Omental fat pad (tissue), 4 donors: ENCODE results near the gene ZNF785. TPM values are rescaled to one million over a fixed set of nuclear protein-coding genes. Genes with fewer than 3 reads are reported as not detected.

ENCODE experiments used
- ATAC-seq: fragments of 150-250 bp; one replicate; pipeline ENCODE4 v1.9.1; 2016; ENCODE audit warnings: mild to moderate bottlenecking, moderate library complexity; ENCODE audit not compliant: low FRiP score
- DNase-seq: peaks from one replicate; pipeline ENCODE4 v3.0.0-alpha.2; 2019; ENCODE audit warnings: low spot score
- total RNA-seq, 4 donors: library from RNA; depleted of rRNA; stranded (reverse); fragments of >200 nt; gene quantifications; one replicate each; pipeline ENCODE4 v1.1.0, GENCODE V29; 2016
- TF ChIP-seq, protein P1 (sequence below), 3 donors: fragments of 450-650 bp; IDR thresholded peaks; one replicate each; pipeline ENCODE4 v1.5.1; 2016 to 2017; ENCODE audit warnings: antibody characterized with exemption in 3 of 3, mild to moderate bottlenecking in 3 of 3, moderate library complexity in 2 of 3

Gene ZNF785
- total RNA-seq, 4 donors from 2014 or later: 4.5 to 12.1 (median 8.1) TPM

DNA sequence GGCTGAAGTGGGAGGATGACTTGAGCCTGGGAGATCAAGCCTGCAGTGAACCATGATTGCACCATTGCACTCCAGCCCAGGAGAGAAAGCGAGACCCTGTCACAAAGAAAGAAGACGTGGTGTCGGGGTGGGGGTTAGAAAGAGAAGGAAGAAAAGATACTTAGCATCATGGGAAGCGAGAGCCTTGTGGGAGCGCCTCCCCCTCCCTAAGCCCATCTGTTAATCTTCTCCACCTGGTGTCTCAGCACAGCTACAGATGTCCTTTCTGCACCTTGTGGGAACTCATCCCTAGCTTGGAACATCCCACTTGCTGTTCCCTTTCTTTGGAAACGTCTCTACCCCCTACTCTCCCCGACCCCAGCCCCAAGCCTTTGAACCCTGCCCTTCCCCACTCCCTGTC lies 20.0 kb downstream of the ZNF785 start:
- TF ChIP-seq, protein P1, sequence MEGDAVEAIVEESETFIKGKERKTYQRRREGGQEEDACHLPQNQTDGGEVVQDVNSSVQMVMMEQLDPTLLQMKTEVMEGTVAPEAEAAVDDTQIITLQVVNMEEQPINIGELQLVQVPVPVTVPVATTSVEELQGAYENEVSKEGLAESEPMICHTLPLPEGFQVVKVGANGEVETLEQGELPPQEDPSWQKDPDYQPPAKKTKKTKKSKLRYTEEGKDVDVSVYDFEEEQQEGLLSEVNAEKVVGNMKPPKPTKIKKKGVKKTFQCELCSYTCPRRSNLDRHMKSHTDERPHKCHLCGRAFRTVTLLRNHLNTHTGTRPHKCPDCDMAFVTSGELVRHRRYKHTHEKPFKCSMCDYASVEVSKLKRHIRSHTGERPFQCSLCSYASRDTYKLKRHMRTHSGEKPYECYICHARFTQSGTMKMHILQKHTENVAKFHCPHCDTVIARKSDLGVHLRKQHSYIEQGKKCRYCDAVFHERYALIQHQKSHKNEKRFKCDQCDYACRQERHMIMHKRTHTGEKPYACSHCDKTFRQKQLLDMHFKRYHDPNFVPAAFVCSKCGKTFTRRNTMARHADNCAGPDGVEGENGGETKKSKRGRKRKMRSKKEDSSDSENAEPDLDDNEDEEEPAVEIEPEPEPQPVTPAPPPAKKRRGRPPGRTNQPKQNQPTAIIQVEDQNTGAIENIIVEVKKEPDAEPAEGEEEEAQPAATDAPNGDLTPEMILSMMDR (IDR thresholded peaks at IDR 0.05): no peak
- DNase-seq (no peak), ATAC-seq (no peak)

DNA sequence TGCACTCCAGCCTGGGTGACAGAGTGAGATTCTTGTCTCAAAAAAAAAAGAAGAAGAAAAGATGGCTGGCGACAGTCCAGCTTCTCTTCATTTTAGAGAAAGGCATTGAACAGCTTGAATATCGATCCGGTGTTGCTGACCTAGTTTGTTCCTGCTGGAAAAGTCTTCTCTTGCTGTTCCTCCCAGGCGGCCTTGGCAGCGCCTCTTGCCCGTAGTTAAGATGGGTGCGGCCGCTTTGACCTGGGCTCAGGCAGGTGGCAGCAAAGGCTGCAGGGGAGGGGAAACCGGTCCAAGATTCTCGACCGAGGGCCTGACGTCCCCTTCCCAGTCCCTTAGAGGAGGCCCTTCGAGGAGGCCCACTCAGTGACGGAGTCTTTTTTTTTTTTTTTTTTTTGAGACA lies 23.5 kb downstream of the ZNF785 start:
- DNase-seq (no peak), ATAC-seq (no peak)
- TF ChIP-seq, protein P1 (IDR thresholded peaks at IDR 0.05): no peak

DNA sequence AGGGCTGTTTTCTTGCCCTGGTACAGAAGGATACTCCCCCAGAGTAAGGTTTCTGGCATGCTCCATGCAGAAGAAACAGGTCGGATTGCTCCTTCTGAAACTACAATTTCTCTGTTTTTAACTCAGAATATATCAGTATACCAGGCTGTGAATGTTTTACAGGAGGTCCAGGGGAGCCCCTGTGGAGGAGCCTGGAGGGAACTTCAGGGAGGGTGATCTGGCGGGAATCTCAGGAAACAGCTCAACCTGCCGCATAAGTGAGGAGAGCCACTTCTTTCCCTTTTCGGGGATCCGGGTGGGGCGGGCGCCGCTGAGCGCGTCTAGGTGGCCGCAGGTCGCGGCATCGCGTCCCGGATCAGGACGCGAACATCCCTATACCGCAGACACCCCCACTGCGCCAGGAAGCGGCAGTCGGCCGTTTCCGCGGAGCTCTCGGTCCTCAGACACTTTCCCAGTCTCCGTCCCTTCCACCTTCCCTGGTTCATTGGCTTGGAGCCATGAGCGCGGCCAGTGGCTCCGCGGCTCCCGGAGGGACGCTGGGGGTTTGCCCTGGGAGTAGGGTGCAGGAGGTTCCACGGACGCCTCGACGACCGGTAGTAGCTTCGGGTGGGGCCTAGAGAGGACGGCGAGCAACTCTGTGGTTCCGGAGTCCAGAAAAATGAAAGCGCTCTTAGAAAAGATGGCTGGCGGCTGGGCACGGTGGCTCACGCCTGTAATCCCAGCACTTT lies 24.2 kb downstream of the ZNF785 start:
- ATAC-seq (no peak), DNase-seq (no peak)
- TF ChIP-seq, protein P1 (IDR thresholded peaks at IDR 0.05): no peak

DNA sequence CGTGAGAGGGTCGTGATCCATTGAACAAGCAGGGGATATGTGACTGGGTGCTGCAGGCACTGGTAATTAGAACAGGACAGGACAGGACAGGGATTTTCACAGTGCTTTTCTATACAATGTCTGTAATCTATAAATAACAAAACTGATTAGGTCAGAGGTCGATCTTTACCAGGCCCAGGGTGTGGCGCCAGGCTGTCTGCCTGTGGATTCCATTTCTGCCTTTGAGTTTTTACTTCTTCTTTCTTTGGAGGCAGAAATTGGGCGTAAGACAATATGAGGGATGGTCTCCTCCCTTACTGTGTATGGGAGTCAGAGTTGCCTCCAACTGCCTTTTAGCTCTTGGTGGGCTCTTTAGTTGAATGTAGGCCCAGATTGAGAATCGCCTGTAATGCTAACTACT lies 25.8 kb downstream of the ZNF785 start:
- TF ChIP-seq, protein P1 (IDR thresholded peaks at IDR 0.05): no peak
- ATAC-seq (no peak), DNase-seq (no peak)

DNA sequence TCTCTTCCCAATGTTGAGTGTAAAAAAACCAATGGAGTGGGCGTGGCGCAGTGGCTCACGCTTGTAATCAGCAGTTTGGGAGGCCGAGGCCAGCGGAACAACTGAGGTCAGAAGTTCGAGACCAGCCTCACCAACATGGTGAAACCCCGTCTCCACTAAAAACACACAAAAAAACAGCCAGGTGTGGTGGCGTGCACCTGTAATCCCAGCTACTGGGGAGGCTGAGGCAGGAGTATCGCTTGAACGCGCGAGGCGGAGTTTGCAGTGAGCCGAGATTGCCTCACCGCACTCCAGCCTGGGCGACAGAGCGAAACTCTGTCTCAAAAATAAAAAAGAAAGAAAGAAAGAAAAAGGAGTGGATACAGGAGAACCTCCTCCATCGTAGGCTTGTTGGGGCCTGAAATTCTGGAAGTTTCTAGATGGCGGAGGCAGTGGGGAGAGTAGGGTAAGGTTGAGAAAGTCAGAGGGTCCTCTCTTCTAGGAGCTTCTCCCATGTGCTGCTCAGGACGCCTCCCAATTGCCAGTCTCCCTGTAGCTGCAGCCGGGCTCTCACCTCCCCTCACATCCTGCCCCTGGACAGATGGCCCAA lies 26.6 kb downstream of the ZNF785 start:
- TF ChIP-seq, protein P1 (IDR thresholded peaks at IDR 0.05): no peak
- DNase-seq: no peak
- no peak for ATAC-seq

DNA sequence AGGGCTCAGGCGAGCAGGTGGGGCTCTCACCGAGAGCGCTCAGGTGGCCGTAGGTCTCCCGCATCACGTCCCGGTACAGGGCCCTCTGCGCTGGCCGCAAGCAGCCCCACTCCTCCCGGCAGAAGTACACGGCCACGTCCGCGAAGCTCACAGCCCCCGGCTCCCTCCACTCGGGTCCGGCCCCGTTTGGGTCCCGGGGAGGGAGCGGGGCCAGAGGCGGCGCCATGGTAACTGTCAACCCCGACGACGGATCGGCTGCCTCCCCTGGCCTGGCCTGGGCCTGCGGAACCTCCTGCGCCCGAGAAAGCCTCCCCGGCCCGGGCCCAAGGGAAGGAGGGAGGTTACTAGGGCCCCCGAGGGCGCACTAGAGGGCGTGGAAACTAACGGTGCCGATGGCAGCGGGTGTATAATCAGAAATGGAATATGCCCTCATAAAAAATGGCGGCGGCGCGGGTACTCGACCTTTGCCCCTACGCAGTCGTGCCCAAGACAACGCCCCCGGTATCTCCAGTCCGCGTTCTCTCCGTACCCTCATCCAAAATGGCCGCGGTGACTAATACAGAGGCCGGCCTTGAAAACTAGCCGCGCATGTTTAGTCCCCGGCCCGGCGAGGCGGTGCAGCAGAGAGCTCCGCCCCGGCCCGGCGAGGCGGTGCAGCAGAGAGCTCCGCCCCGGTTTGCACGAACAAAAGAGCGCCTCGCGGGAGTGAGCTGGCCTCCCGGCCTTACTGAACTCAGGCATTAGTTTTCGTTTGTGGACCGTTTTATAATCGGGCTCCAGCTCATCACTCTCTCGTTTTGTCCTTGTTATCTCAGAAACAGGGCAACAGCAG lies 27.3 kb downstream of the ZNF785 start, which contains the start of gene ZNF764:
ZNF764 (minus strand) TSS at position 418 of the 832 bp plus-strand sequence; CDS start at position 226, 192 bp downstream.
- peak; percentile 99 for ATAC-seq
- DNase-seq: peak; percentile 92
- TF ChIP-seq, protein P1 (IDR thresholded peaks at IDR 0.05): no peak
